ENCODE measurements around the gene PIR. TPM values are rescaled to one million over a fixed set of nuclear protein-coding genes. Genes with fewer than 3 reads are reported as not detected.

The PIR gene
- total RNA-seq, 1 experiment from 2014 or later = 27.5 TPM

GRCh38 chrX:15430584-15430983, 62.5 kb downstream of the PIR start:
- BruUV-seq (replicated peaks) = no TSS peak
- RAD21 ChIA-PET (ENCODE audit: low non-redundant PET in 1 of 2, low total read pairs in 2 of 2, uncharacterized antibody in 2 of 2, unreplicated experiment in 2 of 2) = no interaction called here

More at GRCh38 chrX:15430584-15430983, 62.5 kb downstream of the PIR start:
- H3K9me2 ChIP-seq (ENCODE audit: insufficient read depth) = no peaks in the 10 kb centered on the region
- no peak for TF ChIP-seq RAD21 (IDR thresholded peaks at IDR 0.05; ENCODE audit: low read depth)
- TF ChIP-seq CTCF (IDR thresholded peaks at IDR 0.05 in 2 of 3, conservative IDR thresholded peaks at IDR 0.05 in 1 of 3; ENCODE audit: borderline replicate concordance in 1 of 3, insufficient read depth in 1 of 3, low read depth in 2 of 3, low read length in 2 of 3) = no peak
- no peak for TF ChIP-seq ELF1 (IDR thresholded peaks at IDR 0.05; ENCODE audit: borderline replicate concordance, low read depth)
- no peak for TF ChIP-seq POLR2AphosphoS5 (IDR thresholded peaks at IDR 0.05; ENCODE audit: low read depth, low read length)
- TF ChIP-seq ATF3 (IDR thresholded peaks at IDR 0.05) = no peak
- TF ChIP-seq CEBPB (IDR thresholded peaks at IDR 0.05; ENCODE audit: low read depth) = no peak
- TF ChIP-seq JUND (IDR thresholded peaks at IDR 0.05) = no peak
- TF ChIP-seq SIN3A (IDR thresholded peaks at IDR 0.05; ENCODE audit: low read depth) = no peak
- TF ChIP-seq POLR2A (IDR thresholded peaks at IDR 0.05; ENCODE audit: borderline replicate concordance, extremely low read depth, insufficient read depth, insufficient read length) = no peak
- TF ChIP-seq EGR1 (IDR thresholded peaks at IDR 0.05; ENCODE audit: low read depth) = no peak
- TF ChIP-seq ZFX (IDR thresholded peaks at IDR 0.05) = no peak
- H3K79me2 ChIP-seq (ENCODE audit: insufficient read depth, low read length) = no peaks in the 10 kb centered on the region
- H3K36me3 ChIP-seq (ENCODE audit: control insufficient read depth in 1 of 2, insufficient read depth in 2 of 2, low read length in 2 of 2) = no peaks in the 10 kb centered on the region
- intact Hi-C loops (cut with micrococcal nuclease) = no loop called here
- H3K27ac ChIP-seq (ENCODE audit: low read depth, low read length) = no peak overlapping the region
- ChIA-PET POLR2A (no interaction called here), CTCF (no interaction called here)
- DNase-seq (ENCODE audit: low read depth, low spot score) (no peak), ATAC-seq (no peak)
- H3K4me3 ChIP-seq (replicated peaks in 1 of 2; ENCODE audit: low read depth in 1 of 2, low read length in 2 of 2) = no peak overlapping the region
- H3K27me3 ChIP-seq (ENCODE audit: insufficient read depth, low read length) = no peaks in the 10 kb centered on the region
- H3K9me3 ChIP-seq (ENCODE audit: control insufficient read depth in 1 of 2, insufficient read depth in 1 of 2, low read depth in 1 of 2, low read length in 2 of 2) = no peaks in the 10 kb centered on the region
- no peaks in the 10 kb centered on the region for H4K20me1 ChIP-seq (ENCODE audit: insufficient read depth)
- no peak overlapping the region for H3K4me2 ChIP-seq (ENCODE audit: low read length)
- H2AFZ ChIP-seq (ENCODE audit: low read depth, low read length, poor library complexity, severe bottlenecking) = no peak overlapping the region
- no peaks in the 10 kb centered on the region for H3K4me1 ChIP-seq (ENCODE audit: control insufficient read depth in 1 of 2, insufficient read depth in 2 of 2, low read length in 2 of 2)
- no peak overlapping the region for H3K9ac ChIP-seq (ENCODE audit: low read length)

Data from HCT116 (cell line).